ENCODE measurements around the gene ABT1.
"Not testable (repeated sequence)": the region's sequence is repeated elsewhere in the genome, so short reads cannot be mapped to it uniquely, and the experiment has no call there.

ABT1 gene

GRCh38 chr6:26596579-26597388 lies at the start of gene ABT1:
Gene ABT1, plus strand, starts transcription at chr6:26596953. Its CDS starts 30 bp downstream, at chr6:26596983.
- DNase-seq, result peak; percentile 98

- DNase-seq, result not testable (repeated sequence)
These were observed 49.4 kb upstream of the ABT1 start for GRCh38 chr6:26547363-26547762.

GRCh38 chr6:26550250-26550993 lies 46.3 kb upstream of the ABT1 start:
- DNase-seq, result peak in 1 of 2 experiments; percentile 10

- DNase-seq, result no peak
These were observed 44.5 kb upstream of the ABT1 start for GRCh38 chr6:26552205-26552604.

- no peak for DNase-seq
These were observed 44.0 kb upstream of the ABT1 start for GRCh38 chr6:26552640-26553188.

- peak; percentile 84 to 93 for DNase-seq
These were observed 43.5 kb upstream of the ABT1 start for GRCh38 chr6:26553264-26553634.

- peak; percentile 86 to 92 for DNase-seq
These were observed 42.9 kb upstream of the ABT1 start for GRCh38 chr6:26553635-26554446.

GRCh38 chr6:26554447-26554696 lies 42.4 kb upstream of the ABT1 start:
- no peak for DNase-seq

GRCh38 chr6:26554697-26555504 lies 41.9 kb upstream of the ABT1 start:
- DNase-seq, result peak; percentile 38 to 66

- DNase-seq, result no peak
These were observed 41.1 kb upstream of the ABT1 start for GRCh38 chr6:26555505-26556262.

GRCh38 chr6:26556263-26557070 lies 40.3 kb upstream of the ABT1 start:
- DNase-seq, result no peak

GRCh38 chr6:26561533-26562466 lies 35.0 kb upstream of the ABT1 start:
- DNase-seq, result no peak

GRCh38 chr6:26563488-26563887 lies 33.3 kb upstream of the ABT1 start:
- DNase-seq, result no peak

- DNase-seq, result peak; percentile 84 to 87
These were observed 27.9 kb upstream of the ABT1 start for GRCh38 chr6:26568601-26569432.

GRCh38 chr6:26569433-26569764 lies 27.4 kb upstream of the ABT1 start:
- DNase-seq, result no peak

GRCh38 chr6:26570027-26570809 lies 26.5 kb upstream of the ABT1 start:
- no peak for DNase-seq

- peak; percentile 57 to 75 for DNase-seq
These were observed 25.0 kb upstream of the ABT1 start for GRCh38 chr6:26571592-26572296.
